K562 (cell line): Measurements from ENCODE around the gene TXNRD2.

ENCODE experiments used
- BRCA1 ChIP-seq, 2 experiments: fragments of 450-650 bp in 1 of 2; sonication (generic) in 1 of 2; formaldehyde crosslinking in 1 of 2; IDR thresholded peaks; 2 replicates each; pipeline versions ENCODE4 v1.5.0 to v1.6.1; 2017 to 2020; ENCODE audit warnings: mild to moderate bottlenecking in 1 of 2, missing genetic modification reagents in 1 of 2
- POLR2AphosphoS5 ChIP-seq: IDR thresholded peaks from 2 replicates; pipeline ENCODE4 v1.6.1; 2011; ENCODE audit warnings: mild to moderate bottlenecking, low read depth, low read length, moderate library complexity; ENCODE audit not compliant: control insufficient read depth, insufficient read depth
- SIX5 ChIP-seq, 2 experiments: IDR thresholded peaks; 2 replicates each; pipeline ENCODE4 v1.6.1; 2011; ENCODE audit warnings: low read length in 2 of 2, borderline replicate concordance in 1 of 2, low read depth in 1 of 2, mild to moderate bottlenecking in 1 of 2, moderate library complexity in 1 of 2; ENCODE audit not compliant: insufficient read depth in 1 of 2
- SMAD3 ChIP-seq: fragments of 450-650 bp; formaldehyde crosslinking; conservative IDR thresholded peaks from 2 replicates; pipeline ENCODE4 v1.4.0; 2020; ENCODE audit warnings: mild to moderate bottlenecking
- SMAD4 ChIP-seq: fragments of 250-450 bp; sonication (Bioruptor Pico); conservative IDR thresholded peaks from 2 replicates; pipeline ENCODE4 v1.8.0; 2021; ENCODE audit warnings: inconsistent platforms, mild to moderate bottlenecking, moderate library complexity
- YY1 ChIP-seq, 3 experiments: IDR thresholded peaks; 2 replicates each; pipeline ENCODE4 v1.6.1; 2011; ENCODE audit warnings: low read length in 2 of 3, mild to moderate bottlenecking in 2 of 3, moderate library complexity in 2 of 3, borderline replicate concordance in 1 of 3, control low read depth in 1 of 3, low read depth in 1 of 3; ENCODE audit not compliant: insufficient read depth in 3 of 3, insufficient replicate concordance in 2 of 3, control insufficient read depth in 1 of 3, insufficient read length in 1 of 3; ENCODE audit errors: extremely low read depth in 1 of 3
- ZBED1 ChIP-seq: IDR thresholded peaks from 2 replicates; pipeline ENCODE4 v1.6.1; 2014
- ZNF324 ChIP-seq: fragments of 250-450 bp; sonication (Bioruptor Pico); IDR thresholded peaks from 2 replicates; pipeline ENCODE4 v1.4.0; 2020; ENCODE audit warnings: mild to moderate bottlenecking
- TF ChIP-seq, protein P1 (sequence below): fragments of 150-350 bp; conservative IDR thresholded peaks from 2 replicates; pipeline ENCODE4 v1.6.1; 2014; ENCODE audit warnings: low read length
- TF ChIP-seq, protein P2 (sequence below), 2 experiments: fragments of 450-650 bp; formaldehyde crosslinking in 1 of 2; IDR thresholded peaks; 2 replicates each; pipeline versions ENCODE4 v1.4.0 to v1.6.1; 2014 to 2020; ENCODE audit warnings: mild to moderate bottlenecking in 2 of 2, borderline replicate concordance in 1 of 2, low read depth in 1 of 2
- TF ChIP-seq, protein P3 (sequence below), 3 experiments: IDR thresholded peaks in 2 of 3; conservative IDR thresholded peaks in 1 of 3; 2 replicates each; pipeline ENCODE4 v1.5.1; 2011 to 2012; ENCODE audit warnings: low read length in 3 of 3, mild to moderate bottlenecking in 3 of 3, control low read depth in 2 of 3, improper control_type of control experiment in 1 of 3, inconsistent platforms in 1 of 3, low read depth in 1 of 3, mixed read lengths in 1 of 3, moderate library complexity in 1 of 3; ENCODE audit not compliant: insufficient read depth in 2 of 3
- TF ChIP-seq, protein P4 (sequence below): sonication (generic); formaldehyde crosslinking; IDR thresholded peaks from 2 replicates; pipeline ENCODE4 v1.9.0; 2022; ENCODE audit warnings: mild to moderate bottlenecking, missing genetic modification reagents
- TF ChIP-seq, protein P5 (sequence below): IDR thresholded peaks from 3 replicates; pipeline ENCODE4 v1.6.1; 2011; ENCODE audit warnings: borderline replicate concordance, mild to moderate bottlenecking; ENCODE audit not compliant: insufficient read length, insufficient read depth

DNA sequence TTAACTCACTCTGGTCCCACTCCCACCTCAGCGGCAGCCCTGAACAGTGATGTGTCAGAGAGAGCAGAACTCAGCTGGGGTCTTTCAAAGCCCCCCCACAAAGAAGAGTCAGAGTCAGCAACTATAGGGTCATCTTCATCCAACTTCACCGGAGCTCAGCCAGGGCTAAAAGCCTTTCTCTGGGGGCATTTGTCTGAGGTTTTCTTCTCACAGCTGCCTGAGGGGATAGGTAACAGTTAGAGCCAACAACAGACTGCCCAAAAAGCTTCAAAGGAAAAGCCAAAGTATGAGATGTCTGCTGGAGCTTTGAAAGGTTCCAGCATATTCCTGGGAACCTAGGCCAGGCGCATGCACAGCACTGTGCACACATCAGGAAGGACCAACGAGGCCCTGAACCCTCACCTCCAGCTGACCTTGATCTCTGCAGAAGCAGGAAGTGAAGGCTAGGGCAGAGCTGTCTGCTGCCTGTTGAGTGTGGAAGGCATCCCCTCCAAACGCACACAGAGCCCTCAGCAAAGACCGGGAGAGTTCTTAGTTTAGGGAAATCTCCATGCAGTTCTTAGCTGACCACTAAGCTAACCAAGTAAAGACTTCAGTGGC lies 28.2 kb downstream of the TXNRD2 start:
- TF ChIP-seq POLR2AphosphoS5 (no peak), SMAD3 (no peak), ZBED1 (no peak), SIX5 (IDR thresholded peaks at IDR 0.05; ENCODE audit: borderline replicate concordance in 1 of 2, insufficient read depth in 1 of 2, low read depth in 1 of 2, low read length in 2 of 2) (no peak), BRCA1 (IDR thresholded peaks at IDR 0.05) (no peak), BRCA1 (CRISPR knock-in tag; IDR thresholded peaks at IDR 0.05) (no peak), YY1 (IDR thresholded peaks at IDR 0.05; ENCODE audit: borderline replicate concordance in 1 of 3, control insufficient read depth in 1 of 3, extremely low read depth in 1 of 3, insufficient read depth in 3 of 3, insufficient read length in 1 of 3, insufficient replicate concordance in 2 of 3, low read depth in 1 of 3, low read length in 2 of 3) (no peak), ZNF324 (CRISPR knock-in tag) (no peak), SMAD4 (no peak)
- TF ChIP-seq, protein P1, sequence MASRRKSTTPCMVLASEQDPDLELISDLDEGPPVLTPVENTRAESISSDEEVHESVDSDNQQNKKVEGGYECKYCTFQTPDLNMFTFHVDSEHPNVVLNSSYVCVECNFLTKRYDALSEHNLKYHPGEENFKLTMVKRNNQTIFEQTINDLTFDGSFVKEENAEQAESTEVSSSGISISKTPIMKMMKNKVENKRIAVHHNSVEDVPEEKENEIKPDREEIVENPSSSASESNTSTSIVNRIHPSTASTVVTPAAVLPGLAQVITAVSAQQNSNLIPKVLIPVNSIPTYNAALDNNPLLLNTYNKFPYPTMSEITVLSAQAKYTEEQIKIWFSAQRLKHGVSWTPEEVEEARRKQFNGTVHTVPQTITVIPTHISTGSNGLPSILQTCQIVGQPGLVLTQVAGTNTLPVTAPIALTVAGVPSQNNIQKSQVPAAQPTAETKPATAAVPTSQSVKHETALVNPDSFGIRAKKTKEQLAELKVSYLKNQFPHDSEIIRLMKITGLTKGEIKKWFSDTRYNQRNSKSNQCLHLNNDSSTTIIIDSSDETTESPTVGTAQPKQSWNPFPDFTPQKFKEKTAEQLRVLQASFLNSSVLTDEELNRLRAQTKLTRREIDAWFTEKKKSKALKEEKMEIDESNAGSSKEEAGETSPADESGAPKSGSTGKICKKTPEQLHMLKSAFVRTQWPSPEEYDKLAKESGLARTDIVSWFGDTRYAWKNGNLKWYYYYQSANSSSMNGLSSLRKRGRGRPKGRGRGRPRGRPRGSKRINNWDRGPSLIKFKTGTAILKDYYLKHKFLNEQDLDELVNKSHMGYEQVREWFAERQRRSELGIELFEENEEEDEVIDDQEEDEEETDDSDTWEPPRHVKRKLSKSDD, result no peak
- TF ChIP-seq, protein P2, sequence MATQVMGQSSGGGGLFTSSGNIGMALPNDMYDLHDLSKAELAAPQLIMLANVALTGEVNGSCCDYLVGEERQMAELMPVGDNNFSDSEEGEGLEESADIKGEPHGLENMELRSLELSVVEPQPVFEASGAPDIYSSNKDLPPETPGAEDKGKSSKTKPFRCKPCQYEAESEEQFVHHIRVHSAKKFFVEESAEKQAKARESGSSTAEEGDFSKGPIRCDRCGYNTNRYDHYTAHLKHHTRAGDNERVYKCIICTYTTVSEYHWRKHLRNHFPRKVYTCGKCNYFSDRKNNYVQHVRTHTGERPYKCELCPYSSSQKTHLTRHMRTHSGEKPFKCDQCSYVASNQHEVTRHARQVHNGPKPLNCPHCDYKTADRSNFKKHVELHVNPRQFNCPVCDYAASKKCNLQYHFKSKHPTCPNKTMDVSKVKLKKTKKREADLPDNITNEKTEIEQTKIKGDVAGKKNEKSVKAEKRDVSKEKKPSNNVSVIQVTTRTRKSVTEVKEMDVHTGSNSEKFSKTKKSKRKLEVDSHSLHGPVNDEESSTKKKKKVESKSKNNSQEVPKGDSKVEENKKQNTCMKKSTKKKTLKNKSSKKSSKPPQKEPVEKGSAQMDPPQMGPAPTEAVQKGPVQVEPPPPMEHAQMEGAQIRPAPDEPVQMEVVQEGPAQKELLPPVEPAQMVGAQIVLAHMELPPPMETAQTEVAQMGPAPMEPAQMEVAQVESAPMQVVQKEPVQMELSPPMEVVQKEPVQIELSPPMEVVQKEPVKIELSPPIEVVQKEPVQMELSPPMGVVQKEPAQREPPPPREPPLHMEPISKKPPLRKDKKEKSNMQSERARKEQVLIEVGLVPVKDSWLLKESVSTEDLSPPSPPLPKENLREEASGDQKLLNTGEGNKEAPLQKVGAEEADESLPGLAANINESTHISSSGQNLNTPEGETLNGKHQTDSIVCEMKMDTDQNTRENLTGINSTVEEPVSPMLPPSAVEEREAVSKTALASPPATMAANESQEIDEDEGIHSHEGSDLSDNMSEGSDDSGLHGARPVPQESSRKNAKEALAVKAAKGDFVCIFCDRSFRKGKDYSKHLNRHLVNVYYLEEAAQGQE (IDR thresholded peaks at IDR 0.05; ENCODE audit: borderline replicate concordance), result no peak
- TF ChIP-seq, protein P2 (CRISPR knock-in tag; IDR thresholded peaks at IDR 0.05; ENCODE audit: low read depth), result no peak
- TF ChIP-seq, protein P3, sequence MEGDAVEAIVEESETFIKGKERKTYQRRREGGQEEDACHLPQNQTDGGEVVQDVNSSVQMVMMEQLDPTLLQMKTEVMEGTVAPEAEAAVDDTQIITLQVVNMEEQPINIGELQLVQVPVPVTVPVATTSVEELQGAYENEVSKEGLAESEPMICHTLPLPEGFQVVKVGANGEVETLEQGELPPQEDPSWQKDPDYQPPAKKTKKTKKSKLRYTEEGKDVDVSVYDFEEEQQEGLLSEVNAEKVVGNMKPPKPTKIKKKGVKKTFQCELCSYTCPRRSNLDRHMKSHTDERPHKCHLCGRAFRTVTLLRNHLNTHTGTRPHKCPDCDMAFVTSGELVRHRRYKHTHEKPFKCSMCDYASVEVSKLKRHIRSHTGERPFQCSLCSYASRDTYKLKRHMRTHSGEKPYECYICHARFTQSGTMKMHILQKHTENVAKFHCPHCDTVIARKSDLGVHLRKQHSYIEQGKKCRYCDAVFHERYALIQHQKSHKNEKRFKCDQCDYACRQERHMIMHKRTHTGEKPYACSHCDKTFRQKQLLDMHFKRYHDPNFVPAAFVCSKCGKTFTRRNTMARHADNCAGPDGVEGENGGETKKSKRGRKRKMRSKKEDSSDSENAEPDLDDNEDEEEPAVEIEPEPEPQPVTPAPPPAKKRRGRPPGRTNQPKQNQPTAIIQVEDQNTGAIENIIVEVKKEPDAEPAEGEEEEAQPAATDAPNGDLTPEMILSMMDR (IDR thresholded peaks at IDR 0.05 in 2 of 3, conservative IDR thresholded peaks at IDR 0.05 in 1 of 3; ENCODE audit: insufficient read depth in 2 of 3, low read depth in 1 of 3, low read length in 3 of 3), result no peak
- TF ChIP-seq, protein P4, sequence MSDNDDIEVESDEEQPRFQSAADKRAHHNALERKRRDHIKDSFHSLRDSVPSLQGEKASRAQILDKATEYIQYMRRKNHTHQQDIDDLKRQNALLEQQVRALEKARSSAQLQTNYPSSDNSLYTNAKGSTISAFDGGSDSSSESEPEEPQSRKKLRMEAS (CRISPR knock-in tag), result no peak
- TF ChIP-seq, protein P5, sequence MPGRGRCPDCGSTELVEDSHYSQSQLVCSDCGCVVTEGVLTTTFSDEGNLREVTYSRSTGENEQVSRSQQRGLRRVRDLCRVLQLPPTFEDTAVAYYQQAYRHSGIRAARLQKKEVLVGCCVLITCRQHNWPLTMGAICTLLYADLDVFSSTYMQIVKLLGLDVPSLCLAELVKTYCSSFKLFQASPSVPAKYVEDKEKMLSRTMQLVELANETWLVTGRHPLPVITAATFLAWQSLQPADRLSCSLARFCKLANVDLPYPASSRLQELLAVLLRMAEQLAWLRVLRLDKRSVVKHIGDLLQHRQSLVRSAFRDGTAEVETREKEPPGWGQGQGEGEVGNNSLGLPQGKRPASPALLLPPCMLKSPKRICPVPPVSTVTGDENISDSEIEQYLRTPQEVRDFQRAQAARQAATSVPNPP, result no peak
